Measurements from ENCODE around the gene WNT5B.

WNT5B gene

DNA sequence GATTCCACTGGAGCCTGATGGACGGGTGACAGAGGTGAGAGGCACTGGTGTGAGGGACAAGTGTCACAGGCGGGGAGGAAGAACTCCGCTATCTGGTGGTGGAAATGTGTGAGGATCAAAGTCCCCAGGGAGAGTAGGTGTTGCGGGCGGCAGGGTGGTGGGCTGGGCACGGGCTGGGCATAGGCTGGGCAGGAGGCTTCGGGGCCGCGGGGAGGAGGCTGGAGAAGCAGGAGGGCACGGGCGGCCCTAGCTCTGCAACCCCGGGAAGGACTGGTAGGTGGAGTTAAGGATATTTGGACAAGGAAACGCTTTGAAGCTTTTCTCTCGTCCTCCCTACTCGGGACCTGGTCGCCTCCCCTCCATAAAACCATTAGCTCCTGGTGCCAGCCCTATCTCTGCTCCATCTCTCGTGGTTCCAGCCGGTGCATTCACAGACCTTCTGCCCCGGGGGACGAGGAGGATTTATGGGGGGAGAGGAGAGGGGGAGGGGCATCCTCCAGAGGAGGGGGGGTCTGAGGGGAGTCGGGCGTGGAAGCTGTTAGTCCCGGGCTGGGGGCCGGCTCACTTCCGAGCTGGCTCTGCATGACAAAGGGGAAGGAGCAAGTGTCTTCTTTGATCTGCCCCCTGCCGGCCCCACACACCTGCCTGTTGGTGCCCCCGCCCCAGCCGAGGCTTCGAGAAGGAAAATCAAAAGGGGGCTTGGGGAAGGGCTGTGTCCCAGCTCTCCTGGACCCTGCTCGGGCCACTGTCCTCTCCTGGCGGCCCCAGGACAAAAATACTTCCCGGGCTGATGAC, 504 bp downstream of the WNT5B start:
- in situ Hi-C loops (cut with MboI; ENCODE audit: low sequenced_read_pairs), result no loop called here

DNA sequence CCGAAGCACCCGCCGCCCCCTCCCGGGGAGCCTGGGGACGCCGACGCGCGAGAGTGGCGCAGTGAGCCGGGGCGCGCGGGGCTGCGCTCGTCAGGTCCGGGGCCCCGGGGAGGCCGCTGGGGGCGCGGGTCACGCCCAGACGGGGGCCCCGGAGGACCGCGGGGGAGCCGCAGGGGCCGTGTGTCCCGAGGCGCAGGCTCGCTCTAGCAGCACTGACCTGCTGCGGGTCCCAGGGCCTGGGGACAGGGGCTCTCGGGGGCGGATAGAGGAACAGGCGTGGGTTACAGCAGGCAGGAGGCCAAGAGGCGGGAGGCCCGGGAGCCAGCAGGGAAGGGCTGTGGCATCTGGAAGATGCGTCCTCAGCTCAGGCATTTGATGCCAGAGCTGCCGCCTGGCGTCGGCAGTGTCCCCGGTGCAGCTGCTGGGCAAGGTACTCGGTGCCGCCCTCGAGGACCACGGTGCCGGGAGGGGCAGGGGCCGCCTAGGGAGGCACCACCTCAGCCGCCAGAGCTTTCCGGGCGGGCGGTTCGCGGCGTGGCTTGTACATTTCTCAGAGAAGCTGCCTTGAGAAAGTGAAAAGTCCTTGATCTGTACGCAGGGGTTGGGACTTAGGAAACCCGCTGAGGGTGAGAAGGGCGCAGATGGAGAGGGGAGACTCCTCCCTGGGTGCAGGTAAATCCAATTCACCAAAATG, 1.2 kb downstream of the WNT5B start:
- in situ Hi-C loops (cut with MboI; ENCODE audit: low sequenced_read_pairs), result no loop called here

DNA sequence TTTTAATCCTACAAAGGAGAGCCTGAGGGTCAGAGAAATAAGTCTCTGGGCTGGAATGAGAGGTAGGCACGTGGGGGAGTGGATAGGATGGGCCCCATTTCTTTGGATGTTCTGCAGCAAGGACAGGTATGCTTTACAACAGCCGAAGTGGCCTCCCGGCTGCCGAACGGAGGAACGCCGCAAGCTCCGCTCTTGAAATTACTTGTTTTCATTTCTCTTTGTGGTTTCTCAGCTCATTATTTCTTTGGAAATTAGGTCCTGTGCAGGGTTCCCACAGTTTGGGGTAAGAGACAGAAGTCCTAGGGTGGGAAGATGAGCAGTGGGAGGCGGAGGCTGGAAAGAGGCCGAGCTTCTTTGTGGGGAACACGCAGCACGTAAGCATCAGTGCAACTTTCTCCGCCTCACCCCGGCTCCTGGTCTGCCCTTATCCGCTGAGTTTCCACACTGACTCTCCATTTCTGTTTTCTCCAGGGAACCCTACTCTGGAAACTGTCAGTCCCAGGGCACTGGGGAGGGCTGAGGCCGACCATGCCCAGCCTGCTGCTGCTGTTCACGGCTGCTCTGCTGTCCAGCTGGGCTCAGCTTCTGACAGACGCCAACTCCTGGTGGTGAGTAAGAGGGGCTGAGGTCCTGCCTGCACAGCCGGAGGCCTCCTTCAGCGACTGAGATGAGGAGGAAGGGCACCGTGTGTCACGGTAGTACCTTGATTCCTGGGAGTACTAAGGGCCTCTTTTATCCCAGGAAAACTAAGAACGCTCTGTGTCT, 2.0 kb downstream of the WNT5B start:
- in situ Hi-C loops (cut with MboI; ENCODE audit: low sequenced_read_pairs), result no loop called here

DNA sequence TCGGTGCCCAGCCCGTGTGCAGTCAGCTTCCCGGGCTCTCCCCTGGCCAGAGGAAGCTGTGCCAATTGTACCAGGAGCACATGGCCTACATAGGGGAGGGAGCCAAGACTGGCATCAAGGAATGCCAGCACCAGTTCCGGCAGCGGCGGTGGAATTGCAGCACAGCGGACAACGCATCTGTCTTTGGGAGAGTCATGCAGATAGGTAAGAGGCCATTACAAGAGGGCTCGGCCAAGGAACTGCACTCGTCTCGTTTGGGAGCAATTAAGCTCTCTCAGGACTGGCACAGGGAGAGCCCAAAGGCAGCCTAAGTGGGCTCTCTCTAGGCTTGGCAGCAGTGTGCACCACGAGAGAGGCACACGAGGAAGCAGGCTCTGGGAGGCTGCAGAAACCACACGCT, 3.7 kb downstream of the WNT5B start:
- in situ Hi-C loops (cut with MboI; ENCODE audit: low sequenced_read_pairs), result no loop called here

DNA sequence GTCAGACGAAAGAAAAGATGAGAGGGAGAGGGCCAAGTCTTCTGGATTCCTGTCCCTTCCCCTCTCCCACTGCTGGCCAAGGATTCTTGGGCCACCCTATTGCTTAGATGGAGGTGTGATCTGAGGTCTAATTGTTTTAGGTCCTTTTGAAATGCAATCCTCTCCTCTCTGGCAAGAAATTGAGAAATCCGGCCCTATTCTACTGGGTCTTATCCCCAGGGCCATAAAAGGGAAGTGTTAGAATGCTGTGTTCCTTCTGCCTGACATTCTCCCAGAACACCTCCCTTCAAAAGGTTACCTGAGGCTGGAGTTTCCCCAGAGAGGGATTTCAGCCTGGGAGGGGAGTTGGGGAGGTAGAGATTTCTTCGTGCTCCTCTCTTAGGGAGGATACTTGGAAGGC, 4.4 kb downstream of the WNT5B start:
- in situ Hi-C loops (cut with MboI; ENCODE audit: low sequenced_read_pairs), result no loop called here

DNA sequence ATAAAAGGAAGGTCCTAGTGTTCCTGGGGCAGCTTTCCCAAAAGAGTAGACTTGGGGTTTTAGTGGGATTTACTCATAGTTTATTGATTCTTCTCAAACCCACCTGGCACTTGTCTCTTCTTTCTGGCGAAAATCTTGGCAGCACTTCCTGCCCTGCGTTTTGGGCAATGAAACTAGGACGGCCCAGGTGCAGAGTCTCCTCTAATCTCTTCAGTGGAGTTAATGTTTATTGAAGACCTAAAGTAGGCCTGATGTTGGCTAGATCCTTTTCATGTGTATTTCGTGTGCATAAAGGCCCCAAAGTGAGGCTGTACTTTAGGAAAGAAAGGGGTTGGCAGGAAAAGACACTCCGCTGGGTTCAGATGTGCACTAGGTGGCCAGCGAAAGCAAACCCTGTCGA, 5.1 kb downstream of the WNT5B start:
- in situ Hi-C loops (cut with MboI; ENCODE audit: low sequenced_read_pairs), result no loop called here

DNA sequence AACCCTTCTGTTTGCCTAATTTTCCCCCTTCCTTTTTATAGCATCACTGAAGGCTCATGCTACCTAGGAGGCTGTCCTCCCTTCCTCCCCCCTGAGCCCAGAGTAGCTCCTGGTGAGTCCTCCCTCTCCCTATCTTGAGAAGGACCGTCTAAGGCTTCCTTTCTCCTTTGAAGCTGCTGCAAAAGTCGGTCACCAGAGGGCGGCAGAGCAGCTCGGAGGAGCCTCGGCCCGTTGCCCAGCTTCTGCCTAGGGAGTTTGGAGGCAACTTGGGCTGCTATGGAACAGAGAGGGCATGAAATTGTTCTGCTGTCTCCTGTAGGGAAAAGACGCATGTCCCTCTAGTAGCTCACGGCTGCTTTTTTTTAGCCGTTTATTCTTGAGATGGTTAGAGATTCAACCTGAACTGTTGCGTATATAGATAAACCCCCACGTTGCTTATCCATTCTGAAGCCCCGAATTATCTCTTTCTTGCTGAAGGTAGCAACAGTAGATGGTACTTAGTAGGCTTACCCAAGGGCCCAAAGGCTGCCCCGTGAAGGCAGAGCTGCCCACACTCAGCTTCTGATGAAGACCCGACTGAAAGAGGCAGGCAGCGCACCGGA, 5.7 kb downstream of the WNT5B start:
- in situ Hi-C loops (cut with MboI; ENCODE audit: low sequenced_read_pairs), result no loop called here

DNA sequence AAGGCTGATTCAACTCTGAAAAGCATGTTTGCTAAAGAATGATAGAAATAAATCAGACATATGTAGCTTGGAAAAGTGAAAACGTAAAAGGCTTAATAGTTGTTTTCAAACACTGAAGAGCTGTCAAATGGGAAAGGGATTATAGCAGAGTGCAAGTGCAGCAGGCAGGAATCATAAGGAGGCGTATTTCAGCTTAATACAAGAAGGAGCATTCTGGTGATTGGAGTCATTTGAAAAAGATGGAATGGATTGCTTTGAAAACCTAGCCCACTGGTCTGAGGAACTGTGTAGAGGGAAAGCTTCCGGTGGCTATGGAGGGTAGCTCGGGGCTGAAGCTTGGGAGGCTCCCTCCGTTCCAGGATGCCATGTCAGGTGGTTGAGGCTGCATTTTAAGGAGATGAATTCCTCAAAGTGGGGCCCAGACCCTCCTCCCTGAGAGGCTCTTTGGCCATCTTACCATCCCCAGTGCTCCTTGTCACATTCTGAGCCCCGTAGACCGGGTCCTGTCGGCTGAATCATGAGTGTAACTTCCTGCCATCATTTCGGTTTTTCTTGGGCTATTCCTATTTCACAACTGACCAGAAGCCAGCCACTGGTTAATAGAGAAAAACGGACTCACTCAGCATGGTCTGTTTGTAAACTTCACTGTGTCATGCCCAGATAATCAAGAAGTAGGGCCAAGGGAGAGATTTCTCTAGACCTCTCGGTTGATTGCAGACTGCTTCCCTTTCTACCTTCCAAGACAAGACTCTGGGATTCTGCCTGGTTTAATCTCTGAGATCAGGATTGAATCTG, 6.5 kb downstream of the WNT5B start:
- in situ Hi-C loops (cut with MboI; ENCODE audit: low sequenced_read_pairs), result no loop called here

DNA sequence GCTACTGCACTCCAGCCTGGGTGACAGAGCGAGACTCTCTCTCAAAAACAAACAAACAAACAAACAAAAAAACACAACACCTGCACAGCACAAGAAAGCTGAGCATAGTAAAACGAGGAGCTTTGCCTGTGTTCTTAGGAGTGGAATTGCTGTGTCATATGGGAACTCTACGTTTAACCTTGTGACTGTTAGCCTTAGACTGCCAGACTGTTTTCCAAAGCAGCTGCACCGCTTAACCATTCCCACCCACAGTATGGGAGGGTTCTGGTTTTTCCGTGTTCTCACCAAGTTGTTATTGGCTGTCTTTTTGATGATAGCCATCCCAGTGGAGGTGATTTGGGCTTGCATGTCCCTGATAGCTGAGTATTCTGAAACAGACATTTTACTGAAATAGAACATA, 9.2 kb downstream of the WNT5B start:
- in situ Hi-C loops (cut with MboI; ENCODE audit: low sequenced_read_pairs), result no loop called here

DNA sequence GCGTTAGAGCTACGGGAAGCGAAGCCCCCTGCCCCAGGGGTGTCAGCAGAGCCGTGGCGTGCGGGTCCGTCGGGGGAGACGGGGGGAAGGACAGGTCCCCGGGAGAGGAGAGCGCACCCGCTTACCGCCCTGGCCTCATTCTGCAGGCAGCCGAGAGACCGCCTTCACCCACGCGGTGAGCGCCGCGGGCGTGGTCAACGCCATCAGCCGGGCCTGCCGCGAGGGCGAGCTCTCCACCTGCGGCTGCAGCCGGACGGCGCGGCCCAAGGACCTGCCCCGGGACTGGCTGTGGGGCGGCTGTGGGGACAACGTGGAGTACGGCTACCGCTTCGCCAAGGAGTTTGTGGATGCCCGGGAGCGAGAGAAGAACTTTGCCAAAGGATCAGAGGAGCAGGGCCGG, 10.5 kb downstream of the WNT5B start:
- in situ Hi-C loops (cut with MboI; ENCODE audit: low sequenced_read_pairs), result no loop called here

DNA sequence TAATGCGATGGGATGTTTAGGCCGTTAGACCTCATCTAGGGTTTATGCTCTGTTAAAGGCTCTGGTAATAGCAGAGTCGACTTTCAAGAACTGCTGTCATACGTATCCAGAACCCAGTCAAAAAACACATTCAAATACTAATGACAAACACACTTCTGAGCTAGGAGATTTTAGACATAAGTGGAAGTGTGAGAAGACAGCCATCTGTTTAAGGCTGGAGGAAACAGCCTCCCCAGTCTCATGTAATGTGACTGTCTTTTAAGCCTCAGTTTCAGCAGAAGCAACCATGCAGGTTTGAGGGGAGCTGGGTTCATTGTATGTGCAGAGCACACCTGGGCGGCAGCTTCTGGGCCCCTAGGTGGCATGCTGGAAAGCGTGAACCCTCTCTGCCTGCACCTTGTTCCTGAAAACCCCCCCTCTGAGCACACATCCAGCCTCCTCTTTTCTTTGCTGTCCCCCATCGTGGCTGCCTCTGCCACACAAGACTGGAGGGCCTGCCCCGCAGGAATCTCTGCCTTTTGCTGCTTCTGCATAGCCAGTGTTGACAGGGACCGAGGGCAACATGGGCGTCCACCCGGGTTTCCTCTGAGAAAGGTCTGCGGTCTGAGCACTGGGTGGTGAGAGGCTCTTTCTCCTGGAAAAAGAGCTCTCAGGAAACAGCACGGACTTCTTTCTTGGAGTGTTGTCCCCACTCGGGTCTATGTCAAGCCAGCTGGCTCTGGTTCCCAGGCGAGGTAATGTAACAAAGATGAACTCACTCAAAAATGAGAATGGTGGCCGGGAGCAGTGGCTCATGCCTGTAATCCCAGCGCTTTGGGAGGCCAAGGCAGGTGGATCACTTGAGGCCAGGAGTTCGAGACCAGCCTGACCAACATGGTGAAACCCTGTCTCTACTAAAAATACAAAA, 11.6 kb downstream of the WNT5B start:
- in situ Hi-C loops (cut with MboI; ENCODE audit: low sequenced_read_pairs), result no loop called here

DNA sequence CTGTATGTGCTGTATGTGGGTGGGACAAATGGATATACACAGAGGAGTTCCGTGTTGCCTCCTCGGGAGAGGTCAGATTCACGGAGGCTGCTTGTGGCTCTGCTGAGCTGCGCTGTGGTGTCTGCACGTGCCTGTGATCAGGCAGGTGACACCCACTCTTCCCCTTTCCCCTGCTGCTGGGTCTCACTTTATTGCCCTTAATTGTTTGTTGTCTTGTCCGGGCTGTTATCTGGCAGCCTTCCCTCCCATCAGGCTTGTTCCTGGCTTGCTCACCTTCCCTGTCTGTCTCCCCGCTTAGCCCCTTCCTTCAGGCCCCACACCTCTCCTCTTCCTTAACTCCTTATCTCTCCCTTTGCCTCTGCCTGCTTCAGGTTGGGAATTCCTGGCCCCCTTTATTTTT, 13.5 kb downstream of the WNT5B start:
- in situ Hi-C loops (cut with MboI; ENCODE audit: low sequenced_read_pairs), result no loop called here

DNA sequence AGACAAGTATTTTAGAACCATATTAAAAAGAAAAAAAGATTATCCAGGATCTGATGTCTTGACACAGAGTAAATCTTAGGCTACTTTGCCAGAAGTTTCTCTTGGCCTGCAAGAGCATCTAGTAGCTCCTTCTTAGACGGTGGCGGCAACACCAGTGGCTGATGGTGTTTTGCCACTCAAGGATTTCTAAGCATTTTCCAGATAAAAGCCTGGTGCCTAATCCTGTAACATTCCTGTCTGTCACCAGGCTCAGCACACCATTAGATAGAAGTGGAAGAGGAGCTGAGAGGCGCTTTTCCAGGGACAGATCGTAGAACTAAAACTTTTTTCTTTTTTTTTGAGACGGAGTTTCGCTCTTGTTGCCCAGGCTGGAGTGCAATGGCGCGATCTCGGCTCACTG, 14.0 kb downstream of the WNT5B start:
- in situ Hi-C loops (cut with MboI; ENCODE audit: low sequenced_read_pairs), result no loop called here

DNA sequence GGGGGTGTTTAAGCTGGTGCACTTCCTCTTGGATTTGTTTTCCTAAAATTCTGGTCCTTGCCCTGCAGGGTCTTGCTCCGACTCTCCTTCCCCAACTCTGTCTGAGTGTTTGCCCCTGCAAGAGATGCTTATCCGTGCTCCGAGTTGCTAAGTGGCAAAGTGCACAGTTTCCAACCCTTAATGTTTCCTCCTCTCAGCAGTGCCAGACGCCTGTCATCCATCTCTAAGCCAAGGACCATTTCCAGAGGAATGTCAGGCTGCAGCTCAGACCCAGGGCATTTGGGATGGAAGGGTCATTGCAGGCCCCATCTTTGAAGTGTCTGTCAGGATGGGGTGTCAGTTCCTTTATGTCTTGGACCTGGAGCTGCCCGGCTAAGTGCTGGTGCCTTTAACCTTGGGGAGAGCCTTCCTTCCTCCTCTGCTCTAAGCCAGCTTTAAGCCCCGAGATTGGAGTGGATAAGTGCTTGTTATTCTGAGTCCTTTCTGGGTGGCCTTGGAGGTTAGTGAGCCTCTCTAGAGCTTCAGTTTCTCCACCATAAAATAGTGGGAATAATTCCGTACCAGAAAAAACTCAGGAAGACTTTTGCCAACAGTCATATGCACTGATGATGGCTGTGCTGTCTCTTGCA, 15.0 kb downstream of the WNT5B start:
- in situ Hi-C loops (cut with MboI; ENCODE audit: low sequenced_read_pairs), result no loop called here

DNA sequence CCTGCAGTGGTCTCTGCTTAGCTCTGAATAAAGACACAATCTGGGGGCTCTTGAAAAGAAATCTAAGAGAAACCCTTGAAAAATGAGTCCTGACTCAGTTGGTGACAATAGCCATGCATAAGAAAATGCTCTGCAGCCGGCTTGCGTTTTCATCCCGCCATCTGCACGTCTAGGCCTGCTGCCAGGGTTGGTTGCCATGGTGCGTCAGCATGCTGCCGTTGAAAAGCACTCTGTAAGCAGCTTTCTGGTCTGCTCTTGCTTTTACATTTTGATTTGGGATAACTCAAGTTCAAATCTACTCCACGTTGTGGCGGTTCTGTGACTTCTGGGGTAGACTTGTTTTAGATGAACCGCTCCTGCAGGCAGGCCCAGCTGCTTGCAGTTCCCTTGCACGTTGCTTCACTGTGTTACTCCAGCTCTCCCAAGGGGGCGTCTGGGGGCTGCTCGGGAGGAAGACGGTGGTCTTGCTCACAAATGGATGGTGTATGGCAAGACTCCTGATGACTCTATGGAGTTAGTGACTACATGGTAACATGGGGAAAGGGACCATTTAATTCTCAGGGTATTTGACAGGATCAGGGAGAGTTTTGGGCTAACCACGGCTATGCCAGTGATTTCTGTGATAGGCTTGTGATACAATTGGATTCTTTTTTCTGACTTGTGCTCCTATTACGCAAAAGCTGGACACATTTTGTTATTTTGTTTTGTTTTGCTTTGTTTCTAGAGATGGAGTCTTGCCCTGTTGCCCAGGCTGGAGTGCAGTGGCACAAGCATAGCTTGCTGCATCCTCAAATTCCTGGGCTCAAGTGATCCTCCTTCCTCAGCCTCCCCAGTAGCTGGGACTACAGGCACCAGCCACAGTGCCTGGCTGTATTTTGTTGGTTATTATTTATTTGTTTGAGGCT, 15.8 kb downstream of the WNT5B start:
- in situ Hi-C loops (cut with MboI; ENCODE audit: low sequenced_read_pairs), result no loop called here

DNA sequence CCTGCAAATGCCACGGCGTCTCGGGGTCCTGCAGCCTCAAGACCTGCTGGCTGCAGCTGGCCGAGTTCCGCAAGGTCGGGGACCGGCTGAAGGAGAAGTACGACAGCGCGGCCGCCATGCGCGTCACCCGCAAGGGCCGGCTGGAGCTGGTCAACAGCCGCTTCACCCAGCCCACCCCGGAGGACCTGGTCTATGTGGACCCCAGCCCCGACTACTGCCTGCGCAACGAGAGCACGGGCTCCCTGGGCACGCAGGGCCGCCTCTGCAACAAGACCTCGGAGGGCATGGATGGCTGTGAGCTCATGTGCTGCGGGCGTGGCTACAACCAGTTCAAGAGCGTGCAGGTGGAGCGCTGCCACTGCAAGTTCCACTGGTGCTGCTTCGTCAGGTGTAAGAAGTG, 16.8 kb downstream of the WNT5B start:
- in situ Hi-C loops (cut with MboI; ENCODE audit: low sequenced_read_pairs), result no loop called here

DNA sequence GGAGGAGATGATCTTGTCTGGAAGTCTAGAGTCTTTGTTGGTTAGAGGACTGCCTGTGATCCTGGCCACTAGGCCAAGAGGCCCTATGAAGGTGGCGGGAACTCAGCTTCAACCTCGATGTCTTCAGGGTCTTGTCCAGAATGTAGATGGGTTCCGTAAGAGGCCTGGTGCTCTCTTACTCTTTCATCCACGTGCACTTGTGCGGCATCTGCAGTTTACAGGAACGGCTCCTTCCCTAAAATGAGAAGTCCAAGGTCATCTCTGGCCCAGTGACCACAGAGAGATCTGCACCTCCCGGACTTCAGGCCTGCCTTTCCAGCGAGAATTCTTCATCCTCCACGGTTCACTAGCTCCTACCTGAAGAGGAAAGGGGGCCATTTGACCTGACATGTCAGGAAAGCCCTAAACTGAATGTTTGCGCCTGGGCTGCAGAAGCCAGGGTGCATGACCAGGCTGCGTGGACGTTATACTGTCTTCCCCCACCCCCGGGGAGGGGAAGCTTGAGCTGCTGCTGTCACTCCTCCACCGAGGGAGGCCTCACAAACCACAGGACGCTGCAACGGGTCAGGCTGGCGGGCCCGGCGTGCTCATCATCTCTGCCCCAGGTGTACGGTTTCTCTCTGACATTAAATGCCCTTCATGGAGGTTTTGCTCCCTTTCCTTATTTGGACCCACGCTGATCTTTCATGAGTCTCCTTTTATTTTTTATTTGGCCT, 17.7 kb downstream of the WNT5B start:
- in situ Hi-C loops (cut with MboI; ENCODE audit: low sequenced_read_pairs), result no loop called here

DNA sequence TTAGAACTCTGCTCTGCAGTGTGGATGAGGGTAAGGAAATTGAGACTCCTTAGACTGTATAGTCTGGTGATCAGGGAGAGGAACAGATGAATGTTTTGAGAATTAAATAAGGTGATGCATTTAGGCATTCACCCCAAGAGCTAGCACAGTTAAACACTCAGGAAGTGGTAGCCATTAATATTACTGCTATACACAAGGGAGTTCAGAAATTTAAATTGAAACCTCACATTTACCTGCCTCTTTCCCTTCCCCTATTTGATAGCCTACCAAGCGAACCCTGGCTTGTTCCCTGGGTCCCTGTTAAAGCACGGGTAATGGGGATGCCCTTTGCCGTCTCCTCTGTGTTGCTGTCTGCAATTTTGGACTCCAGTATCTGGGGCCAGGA, 18.2 kb downstream of the WNT5B start:
- in situ Hi-C loops (cut with MboI; ENCODE audit: low sequenced_read_pairs), result no loop called here

Data from hTERT RPE-1 (cell line).